ENCODE measurements around the gene SH2D3C.

SH2D3C gene

GRCh38 chr9:127694890-127695720 is 83.4 kb downstream of the SH2D3C start:
- DNase-seq = no peak

- DNase-seq = no peak
Measured at GRCh38 chr9:127693697-127694096, 84.8 kb downstream of the SH2D3C start.

GRCh38 chr9:127693143-127693542 is 85.3 kb downstream of the SH2D3C start:
- no peak for DNase-seq

- DNase-seq = no peak
Measured at GRCh38 chr9:127692071-127692470, 86.4 kb downstream of the SH2D3C start.

- no peak for DNase-seq
Measured at GRCh38 chr9:127690735-127691134, 87.7 kb downstream of the SH2D3C start.

GRCh38 chr9:127689329-127690000 is 89.0 kb downstream of the SH2D3C start:
- DNase-seq = no peak

Data from suppressor macrophage treated with lipopolysaccharide for 1 hour (primary cell).